Endodermal cell (in vitro differentiated cells): ENCODE results near the gene RPAP3. TPM values are rescaled to one million over a fixed set of nuclear protein-coding genes. Genes with fewer than 3 reads are reported as not detected.

Experiments
- DNase-seq: peaks from one replicate; pipeline ENCODE4 v3.0.0-alpha.2; 2017
- H3K27ac ChIP-seq: 2 replicates; pipeline ENCODE4 v1.5.1; 2013; ENCODE audit warnings: mild to moderate bottlenecking, low read depth, low read length, moderate library complexity
- H3K27me3 ChIP-seq: 2 replicates; pipeline ENCODE4 v1.6.1; 2013; ENCODE audit warnings: mild to moderate bottlenecking, low read length, moderate library complexity; ENCODE audit not compliant: insufficient read depth, control insufficient read depth, poor library complexity, severe bottlenecking
- H3K36me3 ChIP-seq: 2 replicates; pipeline ENCODE4 v1.7.0; 2013; ENCODE audit warnings: mild to moderate bottlenecking, low read length, moderate library complexity; ENCODE audit not compliant: control insufficient read depth, insufficient read depth
- H3K4me1 ChIP-seq: one replicate; pipeline ENCODE4 v1.7.0; 2013; ENCODE audit warnings: low read length; ENCODE audit not compliant: control insufficient read depth, insufficient read depth
- H3K4me3 ChIP-seq: 2 replicates; pipeline ENCODE4 v1.5.1; 2013; ENCODE audit warnings: mild to moderate bottlenecking, low read length, moderate library complexity
- H3K9ac ChIP-seq: 2 replicates; pipeline ENCODE4 v1.6.1; 2013; ENCODE audit warnings: mild to moderate bottlenecking, low read length, moderate library complexity; ENCODE audit not compliant: poor library complexity, severe bottlenecking; ENCODE audit errors: extremely low read depth
- H3K9me3 ChIP-seq: 2 replicates; pipeline ENCODE4 v1.6.1; 2013; ENCODE audit warnings: mild to moderate bottlenecking, low read length, moderate library complexity; ENCODE audit not compliant: control insufficient read depth
- H3K27ac Mint-ChIP-seq: 2 replicates; pipeline ENCODE4 v1.8.0; 2020; ENCODE audit warnings: mixed read lengths
- H3K27me3 Mint-ChIP-seq: 2 replicates; pipeline ENCODE4 v1.8.0; 2021; ENCODE audit warnings: mild to moderate bottlenecking, mixed read lengths; ENCODE audit not compliant: insufficient read depth
- H3K36me3 Mint-ChIP-seq: 2 replicates; pipeline ENCODE4 v1.8.0; 2020; ENCODE audit warnings: low read depth, mixed read lengths
- H3K4me1 Mint-ChIP-seq: 2 replicates; pipeline ENCODE4 v1.8.0; 2020; ENCODE audit warnings: mixed read lengths
- H3K4me3 Mint-ChIP-seq: 2 replicates; pipeline ENCODE4 v1.8.0; 2020; ENCODE audit warnings: mild to moderate bottlenecking, moderate library complexity, mixed read lengths
- H3K9me3 Mint-ChIP-seq: 2 replicates; pipeline ENCODE4 v1.8.0; 2020; ENCODE audit warnings: mild to moderate bottlenecking, mixed read lengths
- WGBS, 2 experiments: methylation state at CpG; one replicate each; pipeline versions ENCODE4 v1.1.5 to v1.1.7; 2013; ENCODE audit warnings: missing lambda C conversion rate in 2 of 2, mixed read lengths in 1 of 2; ENCODE audit not compliant: insufficient coverage in 1 of 2, insufficient read length in 1 of 2; 5-methylcytosine and 5-hydroxymethylcytosine counted together
- total RNA-seq, 2 donors: library from RNA; stranded (reverse); fragmentation: NEBNext Ultra II Directional in 1 of 2; extraction: Animal tissue kit (Norgen Biotek cat#: 25700) in 1 of 2; gene quantifications; 2 replicates in 1 of 2; 3 replicates in 1 of 2; pipeline ENCODE4 v1.2.1, GENCODE V29; 2021
- TF ChIP-seq, protein P1 (sequence below): fragments of 200-600 bp; sonication (generic); conservative IDR thresholded peaks from 2 replicates; pipeline ENCODE4 v1.5.0; 2021; ENCODE audit warnings: antibody characterized with exemption, mild to moderate bottlenecking

RPAP3 gene
- total RNA-seq, 2 donors from 2014 or later = 52.0 to 56.9 TPM

DNA sequence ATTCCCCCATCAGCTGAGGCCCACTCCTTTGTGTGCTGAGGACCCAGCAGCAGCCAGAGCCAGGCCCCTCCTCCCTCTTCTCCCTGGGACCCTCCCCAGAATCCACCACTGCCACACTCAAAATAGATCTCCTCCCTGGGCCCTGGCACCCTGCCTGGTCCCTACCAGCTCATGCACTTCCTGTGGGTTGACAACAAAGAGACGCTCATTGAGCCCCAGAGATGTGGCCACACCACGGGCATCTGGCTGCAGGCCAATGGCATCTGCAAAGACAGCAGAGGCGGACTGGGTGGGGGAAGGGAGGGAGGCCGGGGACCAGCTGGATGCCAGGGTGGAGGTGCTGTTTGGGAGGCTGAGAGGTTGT lies 35.5 kb upstream of the RPAP3 start:
- H3K9ac ChIP-seq = no peak overlapping the region
- TF ChIP-seq, protein P1, sequence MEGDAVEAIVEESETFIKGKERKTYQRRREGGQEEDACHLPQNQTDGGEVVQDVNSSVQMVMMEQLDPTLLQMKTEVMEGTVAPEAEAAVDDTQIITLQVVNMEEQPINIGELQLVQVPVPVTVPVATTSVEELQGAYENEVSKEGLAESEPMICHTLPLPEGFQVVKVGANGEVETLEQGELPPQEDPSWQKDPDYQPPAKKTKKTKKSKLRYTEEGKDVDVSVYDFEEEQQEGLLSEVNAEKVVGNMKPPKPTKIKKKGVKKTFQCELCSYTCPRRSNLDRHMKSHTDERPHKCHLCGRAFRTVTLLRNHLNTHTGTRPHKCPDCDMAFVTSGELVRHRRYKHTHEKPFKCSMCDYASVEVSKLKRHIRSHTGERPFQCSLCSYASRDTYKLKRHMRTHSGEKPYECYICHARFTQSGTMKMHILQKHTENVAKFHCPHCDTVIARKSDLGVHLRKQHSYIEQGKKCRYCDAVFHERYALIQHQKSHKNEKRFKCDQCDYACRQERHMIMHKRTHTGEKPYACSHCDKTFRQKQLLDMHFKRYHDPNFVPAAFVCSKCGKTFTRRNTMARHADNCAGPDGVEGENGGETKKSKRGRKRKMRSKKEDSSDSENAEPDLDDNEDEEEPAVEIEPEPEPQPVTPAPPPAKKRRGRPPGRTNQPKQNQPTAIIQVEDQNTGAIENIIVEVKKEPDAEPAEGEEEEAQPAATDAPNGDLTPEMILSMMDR = no peak
- H3K4me1 Mint-ChIP-seq = peaks cover 16% of the 10 kb centered on the region
- DNase-seq = no peak
- no peak overlapping the region for H3K27ac Mint-ChIP-seq
- no peak overlapping the region for H3K4me3 ChIP-seq
- WGBS, 2 experiments = 88% methylated on average over 4 of the region's 4 CpGs; no CpG with 5 or more reads in 1 of the 2 experiments
- no peak overlapping the region for H3K27ac ChIP-seq
- H3K4me3 Mint-ChIP-seq = no peak overlapping the region
- peaks cover 2% of the 10 kb centered on the region for H3K27me3 Mint-ChIP-seq
- no peaks in the 10 kb centered on the region for H3K27me3 ChIP-seq
- no peaks in the 10 kb centered on the region for H3K4me1 ChIP-seq
- H3K36me3 Mint-ChIP-seq = no peaks in the 10 kb centered on the region
- H3K36me3 ChIP-seq = no peaks in the 10 kb centered on the region
- no peaks in the 10 kb centered on the region for H3K9me3 ChIP-seq
- no peaks in the 10 kb centered on the region for H3K9me3 Mint-ChIP-seq

DNA sequence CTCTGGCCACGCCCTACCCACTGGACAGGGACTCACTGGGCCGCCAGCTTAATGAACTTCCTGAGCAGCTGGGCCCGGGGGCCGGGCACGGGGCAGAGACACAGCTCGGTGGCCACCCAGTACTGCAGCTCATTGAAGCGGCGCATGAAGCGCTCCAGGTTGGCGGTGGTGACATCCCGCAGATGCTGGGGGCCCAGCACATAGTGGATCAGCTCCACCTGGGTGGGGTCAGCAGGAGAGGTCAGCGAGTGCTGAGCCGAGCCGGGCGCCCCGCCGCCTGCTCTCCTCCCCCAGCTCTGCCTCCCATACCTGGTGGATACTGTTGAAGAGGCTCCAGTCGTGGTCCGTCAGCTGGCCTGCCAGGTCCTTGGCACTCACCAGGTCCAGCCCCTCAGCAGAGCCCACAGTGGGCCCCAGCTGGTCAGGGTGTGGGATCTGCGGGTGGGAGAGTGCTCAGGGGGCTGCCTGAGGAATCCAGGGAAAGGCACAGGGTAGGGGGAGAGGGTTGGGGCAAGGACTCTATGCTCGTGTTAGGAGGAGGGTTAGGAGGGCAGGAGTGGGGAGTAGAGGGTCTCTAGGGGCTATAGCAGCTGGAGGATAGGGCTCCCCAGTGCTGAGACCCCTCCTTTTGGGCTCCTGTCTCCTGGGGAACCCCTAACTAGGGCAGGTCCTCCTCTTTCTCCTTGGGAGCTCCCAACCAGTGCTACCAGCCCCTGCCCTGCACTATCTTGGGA lies 34.9 kb upstream of the RPAP3 start:
- Histone ChIP-seq H3K4me1 (no peaks in the 10 kb centered on the region), H3K27me3 (no peaks in the 10 kb centered on the region), H3K9ac (no peak overlapping the region), H3K9me3 (no peaks in the 10 kb centered on the region), H3K36me3 (no peaks in the 10 kb centered on the region), H3K4me3 (no peak overlapping the region), H3K27ac (no peak overlapping the region)
- Mint-ChIP-seq H3K27me3 (peaks cover 2% of the 10 kb centered on the region), H3K4me3 (no peak overlapping the region), H3K27ac (no peak overlapping the region), H3K36me3 (no peaks in the 10 kb centered on the region), H3K9me3 (no peaks in the 10 kb centered on the region), H3K4me1 (peaks cover 15% of the 10 kb centered on the region)
- TF ChIP-seq, protein P1 = no peak
- 88 to 90% methylated on average over 16 to 21 of the region's 21 CpGs for WGBS, 2 experiments
- DNase-seq = no peak

DNA sequence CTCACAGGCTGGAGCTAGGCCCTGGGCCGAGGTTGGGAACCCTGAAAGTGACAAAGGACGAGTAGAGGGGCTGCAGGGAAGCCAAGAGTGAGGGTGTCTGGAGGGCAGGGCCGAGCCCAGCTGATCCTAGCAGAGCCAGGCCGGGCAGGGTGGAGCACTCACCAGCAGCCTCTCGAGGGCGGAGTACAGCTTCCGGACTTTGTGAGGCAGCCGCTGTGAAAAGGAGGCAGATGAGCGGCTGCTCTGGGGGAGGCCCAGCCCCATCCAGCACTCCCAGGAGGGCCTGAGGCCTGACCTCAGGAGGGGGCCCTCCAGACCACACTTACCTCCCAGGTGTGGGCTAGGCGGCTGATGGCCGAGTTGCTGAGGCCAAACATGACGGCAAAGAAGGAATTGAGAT lies 34.1 kb upstream of the RPAP3 start:
- Mint-ChIP-seq H3K27ac (peak overlapping the region; percentile 30), H3K9me3 (no peaks in the 10 kb centered on the region)
- H3K9ac ChIP-seq = no peak overlapping the region

More for the DNA sequence above, 34.1 kb upstream of the RPAP3 start:
- Mint-ChIP-seq H3K36me3 (no peaks in the 10 kb centered on the region), H3K4me3 (no peak overlapping the region), H3K4me1 (peaks cover 11% of the 10 kb centered on the region), H3K27me3 (peaks cover 2% of the 10 kb centered on the region)
- no peaks in the 10 kb centered on the region for H3K36me3 ChIP-seq
- no peak overlapping the region for H3K27ac ChIP-seq
- TF ChIP-seq, protein P1 = no peak
- H3K27me3 ChIP-seq = no peaks in the 10 kb centered on the region
- DNase-seq = no peak
- no peak overlapping the region for H3K4me3 ChIP-seq
- WGBS, 2 experiments = 86 to 87% methylated on average over 3 to 12 of the region's 12 CpGs
- no peaks in the 10 kb centered on the region for H3K9me3 ChIP-seq
- H3K4me1 ChIP-seq = no peaks in the 10 kb centered on the region
